Activated CD8-positive, alpha-beta memory T cell treated with anti-CD3 and anti-CD28 coated beads, Interleukin-2, amount 10 ng/mL, durations not matched to agents 7 days and 5 days (primary cell): ENCODE results near the gene ATP2B2. TPM values are rescaled to one million over a fixed set of nuclear protein-coding genes. Genes with fewer than 3 reads are reported as not detected.
A peak's percentile ranks its signal among the peaks of the same experiment; 100 is the strongest.

Experiments used
- ATAC-seq: fragments of 150-1000 bp; cut with Tn5 transposase; one replicate; pipeline ENCODE4 v1.10.0; 2021; ENCODE audit warnings: moderate library complexity
- CTCF ChIA-PET: fragments of 350-600 bp; sonication (Branson Sonifier 250); formaldehyde crosslinking; loops from one replicate; lab custom pipeline; 2021; ENCODE audit warnings: antibody characterized with exemption; lab: Charles Lee
- DNase-seq: peaks from one replicate; pipeline ENCODE4 v3.0.0-alpha.2; 2020
- H3K27ac Mint-ChIP-seq: one replicate; pipeline ENCODE4 v1.8.0; 2021; ENCODE audit warnings: mild to moderate bottlenecking, mixed read lengths
- H3K27me3 Mint-ChIP-seq: one replicate; pipeline ENCODE4 v1.8.0; 2021; ENCODE audit warnings: mixed read lengths
- H3K36me3 Mint-ChIP-seq: one replicate; pipeline ENCODE4 v1.8.0; 2021; ENCODE audit warnings: mild to moderate bottlenecking, mixed read lengths
- H3K4me1 Mint-ChIP-seq: one replicate; pipeline ENCODE4 v1.8.0; 2021; ENCODE audit warnings: mixed read lengths
- H3K4me3 Mint-ChIP-seq: one replicate; pipeline ENCODE4 v1.8.0; 2021; ENCODE audit warnings: mild to moderate bottlenecking, moderate library complexity, mixed read lengths
- H3K9me3 Mint-ChIP-seq: one replicate; pipeline ENCODE4 v1.8.0; 2022; ENCODE audit warnings: low read depth, mixed read lengths
- total RNA-seq, 2 experiments: library from RNA; stranded (reverse); gene quantifications; one replicate each; pipeline ENCODE4 v1.2.3, GENCODE V29; 2021

ATP2B2 gene
- total RNA-seq, 2 experiments from 2014 or later = not detected

- no peak overlapping the region for H3K27ac Mint-ChIP-seq
- H3K4me3 Mint-ChIP-seq = no peak overlapping the region
- peaks cover 17% of the 10 kb centered on the region for H3K36me3 Mint-ChIP-seq
- CTCF ChIA-PET = interaction anchor here (0.6 to 3.8 kb wide), 4 partner anchors 17 to 356 kb away, joined by 3 to 15 read pairs (median 6); no protein-coding TSS in a partner anchor
- no peaks in the 10 kb centered on the region for H3K27me3 Mint-ChIP-seq
- peaks cover 31% of the 10 kb centered on the region for H3K4me1 Mint-ChIP-seq
- DNase-seq (no peak), ATAC-seq (no peak)
- no peaks in the 10 kb centered on the region for H3K9me3 Mint-ChIP-seq
These were observed 217.3 kb downstream of the ATP2B2 start for GRCh38 chr3:10287936-10288574.

DNA sequence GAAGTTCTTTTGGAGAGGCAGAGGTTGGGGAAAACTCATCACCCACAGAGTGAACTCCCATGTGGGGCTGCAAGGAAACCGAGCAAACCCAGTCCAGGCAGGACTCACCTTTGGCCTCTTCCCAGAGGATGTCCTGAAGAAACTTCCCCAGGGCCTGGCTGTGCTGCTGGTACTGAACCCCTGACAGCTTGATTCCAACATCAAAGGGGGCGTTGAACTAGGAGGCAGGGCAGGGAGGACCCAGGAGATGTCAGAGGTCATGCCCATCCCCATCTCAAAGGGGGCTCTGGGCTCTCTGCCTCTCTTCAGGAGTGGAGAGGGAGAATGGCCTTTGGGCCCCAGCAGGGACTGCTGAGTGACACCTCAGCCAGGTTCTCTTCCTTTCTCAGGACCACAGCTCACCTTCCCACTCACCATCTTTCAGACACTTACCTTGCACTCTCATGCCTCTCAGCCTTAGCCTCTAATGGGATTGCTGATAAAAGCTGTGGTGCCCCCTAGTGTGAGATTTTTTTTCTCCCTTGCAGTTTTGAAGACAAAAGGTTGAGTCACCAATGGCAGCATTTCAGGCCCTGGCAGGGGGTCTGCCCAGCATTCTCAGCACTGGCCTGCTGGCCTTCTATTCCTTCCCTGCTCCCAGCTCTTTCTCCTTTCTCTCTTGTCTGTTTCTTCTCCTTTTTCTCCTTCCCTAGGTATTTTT lies 218.6 kb downstream of the ATP2B2 start:
- H3K27me3 Mint-ChIP-seq = no peaks in the 10 kb centered on the region
- CTCF ChIA-PET = interaction anchor here (0.8 to 3.8 kb wide), 7 partner anchors 11 to 395 kb away, joined by 3 to 15 read pairs (median 5); partner anchors contain the start of genes CRELD1 and EMC3
- no peak overlapping the region for H3K27ac Mint-ChIP-seq
- DNase-seq (peak; percentile 58), ATAC-seq (peak; percentile 48)
- peaks cover 22% of the 10 kb centered on the region for H3K36me3 Mint-ChIP-seq
- peaks cover 35% of the 10 kb centered on the region for H3K4me1 Mint-ChIP-seq
- no peaks in the 10 kb centered on the region for H3K9me3 Mint-ChIP-seq
- H3K4me3 Mint-ChIP-seq = no peak overlapping the region

DNA sequence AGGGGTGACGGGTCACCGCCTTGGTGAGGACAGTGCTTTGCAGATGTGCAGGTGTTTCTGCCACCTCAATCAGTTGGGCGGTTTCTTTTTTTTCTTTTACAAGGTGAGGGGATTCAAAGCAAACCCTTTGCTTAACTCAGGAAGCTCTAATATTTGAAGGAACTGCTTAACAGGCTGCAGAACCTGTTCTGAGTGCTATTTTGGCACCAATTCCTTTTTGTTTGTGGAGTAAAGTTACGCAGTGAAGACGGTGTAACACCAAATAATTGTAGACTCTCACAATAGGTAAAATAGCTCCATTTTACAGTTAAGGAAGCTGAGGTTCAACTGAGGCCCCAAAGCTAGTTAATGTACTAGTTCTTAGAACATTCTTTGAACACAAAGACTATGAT lies 219.3 kb downstream of the ATP2B2 start:
- H3K27ac Mint-ChIP-seq = no peak overlapping the region
- peaks cover 35% of the 10 kb centered on the region for H3K4me1 Mint-ChIP-seq
- DNase-seq (no peak), ATAC-seq (no peak)
- no peaks in the 10 kb centered on the region for H3K9me3 Mint-ChIP-seq
- no peak overlapping the region for H3K4me3 Mint-ChIP-seq
- peaks cover 20% of the 10 kb centered on the region for H3K36me3 Mint-ChIP-seq
- CTCF ChIA-PET = interaction anchor here (0.8 to 3.8 kb wide), 6 partner anchors 10 to 452 kb away, joined by 3 to 15 read pairs (median 4); partner anchors contain the start of genes CRELD1 and EMC3
- H3K27me3 Mint-ChIP-seq = no peaks in the 10 kb centered on the region

DNA sequence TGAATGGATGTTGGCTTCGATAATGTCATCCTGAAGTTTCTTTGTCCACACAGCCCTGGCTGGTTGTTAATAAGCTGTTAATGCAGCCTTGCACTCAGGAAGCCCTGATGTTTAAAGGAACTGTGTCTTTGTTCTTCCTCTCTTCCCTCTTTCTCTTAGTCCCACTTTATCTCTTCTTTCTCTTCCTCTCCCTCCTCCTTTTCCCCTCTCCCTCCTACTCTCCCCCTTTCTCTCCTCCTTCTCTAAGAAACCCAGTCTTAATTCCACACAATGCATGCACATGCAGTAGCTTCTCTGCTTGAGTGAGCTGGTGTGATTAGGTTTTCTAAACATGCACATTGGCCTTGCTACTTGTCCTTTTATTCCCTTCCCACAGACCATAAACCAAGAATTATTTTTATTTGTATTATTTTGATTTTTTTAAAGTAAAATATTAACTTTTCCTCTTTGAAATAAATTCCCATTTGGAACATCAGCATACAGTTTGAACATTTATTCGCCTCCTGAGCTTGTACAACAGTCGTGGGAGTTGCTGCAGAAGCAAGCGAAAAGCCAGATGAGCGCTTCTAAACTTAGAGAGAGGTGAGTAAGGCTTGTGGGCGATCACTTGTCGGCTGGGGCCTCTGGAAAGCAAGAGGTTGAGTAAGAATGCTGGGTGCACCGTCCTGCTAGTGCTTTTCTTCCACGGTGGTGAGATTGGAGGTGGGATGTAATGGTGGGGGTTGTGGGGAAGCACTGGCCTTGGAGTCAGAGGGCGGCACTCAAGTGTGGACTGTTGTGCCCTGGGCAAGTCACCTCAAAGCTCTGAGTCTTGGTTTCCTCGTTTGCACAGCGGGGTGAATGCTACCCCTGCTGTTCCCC lies 219.9 kb downstream of the ATP2B2 start:
- Mint-ChIP-seq H3K4me3 (no peak overlapping the region), H3K4me1 (peaks cover 35% of the 10 kb centered on the region), H3K36me3 (peaks cover 22% of the 10 kb centered on the region), H3K27me3 (no peaks in the 10 kb centered on the region), H3K27ac (peak overlapping the region; percentile 24), H3K9me3 (no peaks in the 10 kb centered on the region)
- DNase-seq (no peak), ATAC-seq (no peak)
- CTCF ChIA-PET = interaction anchor here (0.8 to 3.8 kb wide), 5 partner anchors 10 to 453 kb away, joined by 3 to 15 read pairs (median 5); partner anchors contain the start of genes CRELD1 and EMC3

GRCh38 chr3:10284496-10284895 lies 220.9 kb downstream of the ATP2B2 start:
- H3K4me1 Mint-ChIP-seq = peaks cover 35% of the 10 kb centered on the region
- ATAC-seq (peak; percentile 43), DNase-seq (peak; percentile 50)
- peaks cover 24% of the 10 kb centered on the region for H3K36me3 Mint-ChIP-seq
- peak overlapping the region; percentile 75 for H3K27ac Mint-ChIP-seq
- no peaks in the 10 kb centered on the region for H3K27me3 Mint-ChIP-seq
- H3K4me3 Mint-ChIP-seq = no peak overlapping the region
- CTCF ChIA-PET = interaction anchor here (3.4 kb wide), 1 partner anchor 21 kb away, joined by 13 read pairs; no protein-coding TSS in a partner anchor
- H3K9me3 Mint-ChIP-seq = no peaks in the 10 kb centered on the region

GRCh38 chr3:10283638-10284037 lies 221.7 kb downstream of the ATP2B2 start:
- Mint-ChIP-seq H3K4me3 (no peak overlapping the region), H3K9me3 (no peaks in the 10 kb centered on the region), H3K27me3 (no peaks in the 10 kb centered on the region), H3K4me1 (peaks cover 35% of the 10 kb centered on the region), H3K27ac (no peak overlapping the region), H3K36me3 (peaks cover 30% of the 10 kb centered on the region)
- ATAC-seq (no peak), DNase-seq (no peak)
- CTCF ChIA-PET = interaction anchor here (0.8 to 3.4 kb wide), 4 partner anchors 20 to 351 kb away, joined by 3 to 13 read pairs (median 3); partner anchors contain the start of gene CRELD1

- peaks cover 41% of the 10 kb centered on the region for H3K4me1 Mint-ChIP-seq
- ATAC-seq (no peak), DNase-seq (no peak)
- peak overlapping the region; percentile 13 for H3K27ac Mint-ChIP-seq
- peaks cover 31% of the 10 kb centered on the region for H3K36me3 Mint-ChIP-seq
- CTCF ChIA-PET = interaction anchor here (3.4 kb wide), 1 partner anchor 18 kb away, joined by 13 read pairs; no protein-coding TSS in a partner anchor
- H3K4me3 Mint-ChIP-seq = no peak overlapping the region
- H3K27me3 Mint-ChIP-seq = no peaks in the 10 kb centered on the region
- H3K9me3 Mint-ChIP-seq = no peaks in the 10 kb centered on the region
These were observed 223.4 kb downstream of the ATP2B2 start for GRCh38 chr3:10281951-10282350.

DNA sequence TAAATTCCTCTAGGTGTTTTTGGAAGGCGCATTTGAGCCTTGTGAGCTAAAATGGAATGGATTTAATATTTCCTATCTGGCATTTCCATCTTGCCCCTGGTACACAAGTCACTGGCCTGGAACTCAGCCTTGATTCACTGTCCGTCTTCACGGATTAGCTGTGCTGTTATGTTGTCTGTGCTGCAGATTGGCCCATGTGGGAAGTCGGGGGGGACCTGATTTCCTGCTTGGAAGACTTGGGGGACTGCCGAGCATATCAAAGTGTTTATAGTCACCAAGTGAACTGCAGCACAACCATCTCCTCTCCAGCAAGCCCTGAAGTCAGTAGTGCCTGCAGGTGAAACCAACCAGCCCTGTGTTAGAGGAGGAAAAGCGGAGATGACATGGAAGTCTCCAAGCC lies 224.8 kb downstream of the ATP2B2 start:
- no peak for DNase-seq
- Mint-ChIP-seq H3K36me3 (peaks cover 32% of the 10 kb centered on the region), H3K4me1 (peaks cover 40% of the 10 kb centered on the region), H3K27me3 (no peaks in the 10 kb centered on the region), H3K9me3 (no peaks in the 10 kb centered on the region), H3K4me3 (no peak overlapping the region), H3K27ac (no peak overlapping the region)
- no peak for ATAC-seq
- CTCF ChIA-PET = interaction anchor here (0.9 to 1.1 kb wide), 2 partner anchors 17 to 139 kb away, joined by 3 read pairs; partner anchors contain the start of gene VHL

DNA sequence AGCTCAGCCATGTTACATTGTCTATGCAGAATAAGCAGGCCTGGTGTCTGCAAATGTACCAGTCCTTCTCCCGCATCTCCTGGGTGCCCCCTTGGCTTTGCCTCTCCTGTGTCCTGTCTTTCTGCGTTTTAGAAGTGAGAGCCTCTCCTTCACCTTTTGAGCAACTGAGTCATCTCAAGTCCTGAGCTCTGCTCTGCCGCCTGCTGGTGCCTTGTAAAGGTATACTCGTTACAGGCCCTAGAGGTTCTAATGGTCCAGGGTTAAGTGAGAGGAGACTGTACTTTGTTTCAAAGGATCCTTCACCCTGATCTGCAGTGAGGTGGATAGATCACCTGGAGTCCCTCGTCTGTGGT lies 225.2 kb downstream of the ATP2B2 start:
- H3K4me1 Mint-ChIP-seq = peaks cover 36% of the 10 kb centered on the region
- ATAC-seq (no peak), DNase-seq (no peak)
- H3K27ac Mint-ChIP-seq = no peak overlapping the region
- H3K4me3 Mint-ChIP-seq = no peak overlapping the region
- H3K36me3 Mint-ChIP-seq = peaks cover 32% of the 10 kb centered on the region
- H3K9me3 Mint-ChIP-seq = no peaks in the 10 kb centered on the region
- CTCF ChIA-PET = interaction anchor here (0.9 to 1.1 kb wide), 2 partner anchors 17 to 139 kb away, joined by 3 read pairs; partner anchors contain the start of gene VHL
- H3K27me3 Mint-ChIP-seq = no peaks in the 10 kb centered on the region

- peaks cover 30% of the 10 kb centered on the region for H3K36me3 Mint-ChIP-seq
- no peak overlapping the region for H3K4me3 Mint-ChIP-seq
- CTCF ChIA-PET = interaction anchor here (1.1 kb wide), 1 partner anchor 16 kb away, joined by 3 read pairs; no protein-coding TSS in a partner anchor
- H3K4me1 Mint-ChIP-seq = peaks cover 32% of the 10 kb centered on the region
- H3K9me3 Mint-ChIP-seq = no peaks in the 10 kb centered on the region
- H3K27ac Mint-ChIP-seq = no peak overlapping the region
- no peaks in the 10 kb centered on the region for H3K27me3 Mint-ChIP-seq
- DNase-seq (no peak), ATAC-seq (no peak)
These were observed 225.8 kb downstream of the ATP2B2 start for GRCh38 chr3:10279384-10280176.

- Mint-ChIP-seq H3K27me3 (no peaks in the 10 kb centered on the region), H3K4me3 (no peak overlapping the region), H3K9me3 (no peaks in the 10 kb centered on the region), H3K27ac (no peak overlapping the region), H3K4me1 (peaks cover 30% of the 10 kb centered on the region), H3K36me3 (peaks cover 31% of the 10 kb centered on the region)
- no peak for DNase-seq
- CTCF ChIA-PET = no interaction called here
- no peak for ATAC-seq
These were observed 226.9 kb downstream of the ATP2B2 start for GRCh38 chr3:10278501-10278900.

- ATAC-seq = no peak
- no peak for DNase-seq
- H3K27me3 Mint-ChIP-seq = no peaks in the 10 kb centered on the region
- no peaks in the 10 kb centered on the region for H3K9me3 Mint-ChIP-seq
- peak overlapping the region; percentile 1 for H3K27ac Mint-ChIP-seq
- no peak overlapping the region for H3K4me3 Mint-ChIP-seq
- H3K36me3 Mint-ChIP-seq = peaks cover 30% of the 10 kb centered on the region
- H3K4me1 Mint-ChIP-seq = peaks cover 30% of the 10 kb centered on the region
- CTCF ChIA-PET = interaction anchor here (1.0 to 1.7 kb wide), 3 partner anchors 11 to 149 kb away, joined by 3 to 6 read pairs (median 4); no protein-coding TSS in a partner anchor
These were observed 228.2 kb downstream of the ATP2B2 start for GRCh38 chr3:10277115-10277625.
